Mesothelial cell of epicardium (in vitro differentiated cells): ENCODE data around the gene MYH9. TPM values are rescaled to one million over a fixed set of nuclear protein-coding genes. Genes with fewer than 3 reads are reported as not detected.

ENCODE experiments used
- DNase-seq, 2 experiments: peaks; one replicate each; pipeline ENCODE4 v3.0.0; 2021; ENCODE audit warnings: low spot score in 2 of 2; ENCODE audit not compliant: unreplicated experiment in 2 of 2
- H3K27ac Mint-ChIP-seq: 2 replicates; pipeline ENCODE4 v1.8.0; 2021; ENCODE audit warnings: mixed read lengths
- H3K27me3 Mint-ChIP-seq: 2 replicates; pipeline ENCODE4 v1.8.0; 2021; ENCODE audit warnings: low read depth, mixed read lengths
- H3K36me3 Mint-ChIP-seq: 2 replicates; pipeline ENCODE4 v1.8.0; 2021; ENCODE audit warnings: mixed read lengths
- H3K4me1 Mint-ChIP-seq: 2 replicates; pipeline ENCODE4 v1.8.0; 2021; ENCODE audit warnings: mixed read lengths
- H3K4me3 Mint-ChIP-seq: 2 replicates; pipeline ENCODE4 v1.8.0; 2021; ENCODE audit warnings: mild to moderate bottlenecking, moderate library complexity, mixed read lengths
- H3K9me3 Mint-ChIP-seq: 2 replicates; pipeline ENCODE4 v1.8.0; 2021; ENCODE audit warnings: mixed read lengths
- CTCF ChIP-seq: fragments of 200-600 bp; sonication (generic); IDR thresholded peaks from one replicate; pipeline ENCODE4 v1.5.0; 2021; ENCODE audit warnings: antibody characterized with exemption; ENCODE audit not compliant: unreplicated experiment
- total RNA-seq: library from RNA; stranded (reverse); gene quantifications from 3 replicates; pipeline ENCODE4 v1.2.1, GENCODE V29; 2021

The MYH9 gene
- total RNA-seq, 1 donor from 2014 or later, result 341 TPM

GRCh38 chr22:36297568-36297967 is 90.2 kb downstream of the MYH9 start:
- no peaks in the 10 kb centered on the region for H3K27me3 Mint-ChIP-seq
- no peaks in the 10 kb centered on the region for H3K9me3 Mint-ChIP-seq
- DNase-seq, result no peak
- no peaks in the 10 kb centered on the region for H3K4me1 Mint-ChIP-seq
- H3K4me3 Mint-ChIP-seq, result no peak overlapping the region
- peaks cover 43% of the 10 kb centered on the region for H3K36me3 Mint-ChIP-seq
- no peak for TF ChIP-seq CTCF
- no peak overlapping the region for H3K27ac Mint-ChIP-seq

GRCh38 chr22:36296690-36297089 is 91.1 kb downstream of the MYH9 start:
- no peak for TF ChIP-seq CTCF
- Mint-ChIP-seq H3K27ac (no peak overlapping the region), H3K4me3 (no peak overlapping the region), H3K4me1 (no peaks in the 10 kb centered on the region), H3K27me3 (no peaks in the 10 kb centered on the region), H3K36me3 (peaks cover 49% of the 10 kb centered on the region), H3K9me3 (peaks cover 4% of the 10 kb centered on the region)
- DNase-seq, result no peak

GRCh38 chr22:36295247-36295646 is 92.5 kb downstream of the MYH9 start:
- no peak overlapping the region for H3K27ac Mint-ChIP-seq
- H3K27me3 Mint-ChIP-seq, result no peaks in the 10 kb centered on the region

GRCh38 chr22:36294801-36295200 is 93.0 kb downstream of the MYH9 start:
- Mint-ChIP-seq H3K36me3 (peaks cover 49% of the 10 kb centered on the region), H3K4me3 (no peak overlapping the region), H3K9me3 (peaks cover 5% of the 10 kb centered on the region), H3K27me3 (no peaks in the 10 kb centered on the region), H3K4me1 (no peaks in the 10 kb centered on the region), H3K27ac (no peak overlapping the region)
- no peak for TF ChIP-seq CTCF
- DNase-seq, result no peak

More at GRCh38 chr22:36295247-36295646, 92.5 kb downstream of the MYH9 start:
- TF ChIP-seq CTCF, result no peak
- Mint-ChIP-seq H3K4me1 (no peaks in the 10 kb centered on the region), H3K4me3 (no peak overlapping the region), H3K9me3 (peaks cover 5% of the 10 kb centered on the region), H3K36me3 (peaks cover 46% of the 10 kb centered on the region)
- DNase-seq, result no peak

DNA sequence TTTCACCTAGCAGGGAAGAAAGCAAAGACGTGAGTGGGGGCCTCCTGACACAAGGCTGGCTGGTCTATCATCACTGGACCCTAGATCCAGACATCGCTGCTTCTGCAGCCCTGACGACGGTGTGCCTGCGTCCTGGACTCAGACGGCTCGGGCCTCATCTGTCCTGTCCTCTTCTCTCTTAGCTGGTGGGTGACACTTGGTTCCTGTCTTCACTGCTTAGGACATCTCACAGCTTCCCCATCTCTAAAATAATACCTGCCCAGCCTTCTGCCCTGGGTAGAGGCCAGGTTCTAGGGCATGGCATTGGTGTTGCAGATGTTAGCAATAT is 93.5 kb downstream of the MYH9 start:
- no peak for DNase-seq
- no peaks in the 10 kb centered on the region for H3K4me1 Mint-ChIP-seq
- TF ChIP-seq CTCF, result no peak
- H3K36me3 Mint-ChIP-seq, result peaks cover 52% of the 10 kb centered on the region
- no peaks in the 10 kb centered on the region for H3K27me3 Mint-ChIP-seq
- H3K9me3 Mint-ChIP-seq, result peaks cover 5% of the 10 kb centered on the region
- no peak overlapping the region for H3K27ac Mint-ChIP-seq
- H3K4me3 Mint-ChIP-seq, result no peak overlapping the region

- Mint-ChIP-seq H3K27ac (no peak overlapping the region), H3K9me3 (peaks cover 5% of the 10 kb centered on the region), H3K27me3 (no peaks in the 10 kb centered on the region), H3K36me3 (peaks cover 56% of the 10 kb centered on the region), H3K4me1 (no peaks in the 10 kb centered on the region), H3K4me3 (no peak overlapping the region)
- no peak for DNase-seq
- TF ChIP-seq CTCF, result no peak
These were observed 94.0 kb downstream of the MYH9 start for GRCh38 chr22:36293606-36294292.
